KOPT-K1 (cell line): Measurements from ENCODE around the gene PARP4.
"Not testable (repeated sequence)": the region's sequence is repeated elsewhere in the genome, so short reads cannot be mapped to it uniquely, and the experiment has no call there.

Experiments
- H3K27ac ChIP-seq: fragments of 200-600 bp; sonication (generic); 2 replicates; pipeline ENCODE4 v1.5.1; 2016; ENCODE audit warnings: antibody characterized with exemption, mild to moderate bottlenecking, low read depth, low read length; ENCODE audit not compliant: poor library complexity, severe bottlenecking
- H3K36me3 ChIP-seq: fragments of 200-600 bp; sonication (generic); 2 replicates; pipeline ENCODE4 v1.5.1; 2017; ENCODE audit warnings: antibody characterized with exemption, mild to moderate bottlenecking, low read length, moderate library complexity; ENCODE audit not compliant: insufficient read depth
- H3K9me3 ChIP-seq: fragments of 200-600 bp; sonication (generic); 2 replicates; pipeline ENCODE4 v1.5.1; 2017; ENCODE audit warnings: antibody characterized with exemption, low read length, mild to moderate bottlenecking; ENCODE audit not compliant: insufficient read depth, poor library complexity, severe bottlenecking

Gene PARP4

GRCh38 chr13:24381541-24382265 is 130.9 kb downstream of the PARP4 start:
- no peaks in the 10 kb centered on the region for H3K9me3 ChIP-seq

GRCh38 chr13:24380881-24381280 is 131.7 kb downstream of the PARP4 start:
- not testable (repeated sequence) for H3K36me3 ChIP-seq, H3K9me3 ChIP-seq, H3K27ac ChIP-seq

More at GRCh38 chr13:24381541-24382265, 130.9 kb downstream of the PARP4 start:
- H3K36me3 ChIP-seq: no peaks in the 10 kb centered on the region
- H3K27ac ChIP-seq: no peak overlapping the region

GRCh38 chr13:24380227-24380626 is 132.4 kb downstream of the PARP4 start:
- H3K9me3 ChIP-seq, H3K36me3 ChIP-seq, H3K27ac ChIP-seq: not testable (repeated sequence)

GRCh38 chr13:24371273-24371672 is 141.3 kb downstream of the PARP4 start:
- H3K27ac ChIP-seq, H3K36me3 ChIP-seq, H3K9me3 ChIP-seq: not testable (repeated sequence)
